ENCODE measurements around the gene FAIM2. TPM values are rescaled to one million over a fixed set of nuclear protein-coding genes. Genes with fewer than 3 reads are reported as not detected.
A peak's percentile ranks its signal among the peaks of the same experiment; 100 is the strongest.

Gene FAIM2
- total and polyA plus RNA-seq, 9 donors, result under 0.01 to 19.3 (median 2.4) TPM

DNA sequence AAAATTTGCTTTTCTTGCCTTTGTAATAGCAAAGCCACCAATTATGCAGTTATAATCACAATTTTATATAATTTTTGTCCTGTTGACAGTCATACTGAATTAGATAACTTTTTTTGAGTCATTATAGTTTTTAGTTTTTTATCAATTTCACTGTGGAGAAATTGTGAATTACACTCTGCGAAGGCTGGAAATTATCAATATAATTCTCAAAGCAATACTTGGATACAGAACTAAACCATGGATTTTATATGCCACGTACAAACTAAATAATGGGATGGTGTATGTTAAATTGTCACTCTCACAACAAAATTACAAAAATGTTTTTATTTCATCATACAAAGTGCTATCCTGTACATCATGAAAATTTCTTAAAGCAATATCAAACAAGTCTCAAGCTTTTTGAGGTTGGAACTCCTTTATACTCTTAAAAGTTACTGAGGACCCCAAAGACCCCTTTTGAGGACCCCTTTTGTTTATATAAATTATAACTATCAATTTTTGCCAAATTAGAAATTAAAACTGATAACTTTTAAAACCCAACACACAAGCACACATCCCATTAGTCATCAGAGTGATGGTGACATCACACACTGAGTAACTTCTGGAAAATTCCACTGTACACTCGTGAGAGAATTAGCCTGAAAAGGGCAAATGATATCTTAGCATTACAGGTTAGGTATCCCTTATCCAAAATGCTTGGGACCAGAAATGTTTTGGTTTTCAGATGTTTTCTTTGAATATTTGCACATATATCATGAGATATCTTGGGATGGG lies 27.0 kb upstream of the FAIM2 start:
- Histone ChIP-seq H3K4me3 (no peak overlapping the region), H3K4me1 (ENCODE audit: insufficient read depth) (no peaks in the 10 kb centered on the region), H3K27me3 (no peaks in the 10 kb centered on the region), H3K9me3 (no peaks in the 10 kb centered on the region), H3K27ac (no peak overlapping the region), H3K36me3 (no peaks in the 10 kb centered on the region)
- intact Hi-C loops (cut with DNase I), result no loop called here
- DNase-seq, result no peak
- TF ChIP-seq POLR2A (IDR thresholded peaks at IDR 0.05) (no peak), EP300 (IDR thresholded peaks at IDR 0.05) (no peak)
- TF ChIP-seq, protein P1, sequence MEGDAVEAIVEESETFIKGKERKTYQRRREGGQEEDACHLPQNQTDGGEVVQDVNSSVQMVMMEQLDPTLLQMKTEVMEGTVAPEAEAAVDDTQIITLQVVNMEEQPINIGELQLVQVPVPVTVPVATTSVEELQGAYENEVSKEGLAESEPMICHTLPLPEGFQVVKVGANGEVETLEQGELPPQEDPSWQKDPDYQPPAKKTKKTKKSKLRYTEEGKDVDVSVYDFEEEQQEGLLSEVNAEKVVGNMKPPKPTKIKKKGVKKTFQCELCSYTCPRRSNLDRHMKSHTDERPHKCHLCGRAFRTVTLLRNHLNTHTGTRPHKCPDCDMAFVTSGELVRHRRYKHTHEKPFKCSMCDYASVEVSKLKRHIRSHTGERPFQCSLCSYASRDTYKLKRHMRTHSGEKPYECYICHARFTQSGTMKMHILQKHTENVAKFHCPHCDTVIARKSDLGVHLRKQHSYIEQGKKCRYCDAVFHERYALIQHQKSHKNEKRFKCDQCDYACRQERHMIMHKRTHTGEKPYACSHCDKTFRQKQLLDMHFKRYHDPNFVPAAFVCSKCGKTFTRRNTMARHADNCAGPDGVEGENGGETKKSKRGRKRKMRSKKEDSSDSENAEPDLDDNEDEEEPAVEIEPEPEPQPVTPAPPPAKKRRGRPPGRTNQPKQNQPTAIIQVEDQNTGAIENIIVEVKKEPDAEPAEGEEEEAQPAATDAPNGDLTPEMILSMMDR (IDR thresholded peaks at IDR 0.05), result no peak
- WGBS, 3 donors, result 55 to 64% (median 62%) methylated on average over 3 of the region's 3 CpGs

DNA sequence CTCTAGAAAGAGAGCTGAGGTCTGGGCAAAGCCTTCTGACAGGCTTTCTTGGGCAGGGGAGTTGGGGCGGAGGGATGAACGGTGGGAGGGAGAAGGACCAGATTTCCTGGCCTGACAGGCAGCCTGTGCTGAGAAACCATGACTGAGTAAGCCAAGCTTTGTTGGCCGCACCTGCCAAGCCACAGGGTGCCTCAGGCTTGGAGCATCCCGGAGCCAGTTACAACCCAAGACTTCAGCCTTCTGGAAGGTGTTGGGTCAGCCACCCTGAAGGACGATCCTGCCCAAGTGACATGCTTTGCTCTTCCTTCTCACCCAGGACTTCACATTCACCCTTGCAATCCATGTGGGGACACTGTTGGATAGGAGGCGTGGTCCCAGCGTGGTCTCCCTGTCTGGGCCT lies 25.9 kb upstream of the FAIM2 start:
- intact Hi-C loops (cut with DNase I), result no loop called here
- no peaks in the 10 kb centered on the region for H3K4me1 ChIP-seq (ENCODE audit: insufficient read depth)
- no peak overlapping the region for H3K27ac ChIP-seq
- H3K36me3 ChIP-seq, result no peaks in the 10 kb centered on the region
- no peak for DNase-seq
- H3K4me3 ChIP-seq, result no peak overlapping the region
- TF ChIP-seq, protein P1 (IDR thresholded peaks at IDR 0.05), result no peak
- TF ChIP-seq POLR2A (IDR thresholded peaks at IDR 0.05), result no peak
- no peak for TF ChIP-seq EP300 (IDR thresholded peaks at IDR 0.05)
- no peaks in the 10 kb centered on the region for H3K27me3 ChIP-seq
- H3K9me3 ChIP-seq, result no peaks in the 10 kb centered on the region
- 86 to 89% (median 87%) methylated on average over 7 of the region's 7 CpGs for WGBS, 3 donors

DNA sequence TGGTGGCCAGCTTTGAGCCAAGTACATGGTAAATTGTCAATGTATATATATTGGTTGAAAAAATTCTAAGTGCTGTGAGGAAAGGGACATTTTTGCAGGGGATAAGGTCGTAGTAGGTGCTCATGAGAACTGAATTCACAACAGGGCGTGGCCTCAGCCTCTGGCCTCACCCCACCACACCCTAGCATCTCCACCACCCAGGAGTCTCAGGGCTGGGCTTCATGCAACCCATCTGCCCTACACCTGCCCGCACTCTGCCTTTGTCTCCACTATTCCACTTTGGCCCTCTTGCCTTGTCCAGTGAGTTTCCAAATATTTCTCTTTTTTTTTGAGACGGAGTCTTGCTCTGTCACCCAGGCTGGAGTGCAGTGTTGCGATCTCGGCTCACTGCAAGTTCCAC lies 24.8 kb upstream of the FAIM2 start:
- no peak for TF ChIP-seq POLR2A (IDR thresholded peaks at IDR 0.05)
- WGBS, 3 donors, result 91 to 95% (median 93%) methylated on average over 6 of the region's 6 CpGs
- intact Hi-C loops (cut with DNase I), result no loop called here

DNA sequence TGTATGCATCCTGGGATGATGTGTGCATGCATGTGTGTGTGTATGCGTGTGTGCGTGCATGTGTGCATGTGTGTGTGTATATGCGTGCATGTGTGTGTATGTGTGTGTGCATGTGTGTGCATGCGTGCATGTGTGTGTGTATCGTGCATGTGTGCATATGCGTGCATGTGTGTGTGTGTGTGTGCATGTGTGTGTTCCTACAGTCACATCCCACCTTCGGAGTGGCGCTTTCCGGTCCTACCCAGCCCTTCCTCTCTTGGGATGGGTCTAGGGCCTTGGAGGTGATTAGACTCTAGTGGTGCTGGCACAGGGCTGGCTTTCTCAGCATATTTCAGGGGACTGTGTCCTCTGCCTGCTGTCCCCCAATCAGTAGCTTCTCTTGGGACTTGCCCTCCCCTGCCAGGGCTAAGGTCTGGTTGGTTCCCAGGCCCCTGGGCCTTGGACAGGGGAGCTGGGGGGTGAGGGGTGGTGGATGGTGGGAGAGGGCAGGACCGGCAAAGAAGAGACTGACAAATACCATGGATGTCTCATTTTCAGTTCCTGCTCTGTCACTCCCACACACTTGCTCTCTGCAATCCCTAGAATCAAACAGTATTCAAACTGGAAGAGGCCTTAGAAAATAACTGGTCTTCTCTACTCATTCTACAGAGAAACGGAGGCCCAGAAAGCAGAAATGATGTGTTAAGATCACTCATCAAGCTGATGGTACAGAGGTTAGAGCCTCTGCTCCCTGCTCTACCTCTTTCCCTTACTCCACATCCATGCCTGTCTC lies 21.9 kb upstream of the FAIM2 start:
- peak in 1 of 5 donors; percentile 23 for DNase-seq
- TF ChIP-seq, protein P1 (IDR thresholded peaks at IDR 0.05), result no peak
- TF ChIP-seq POLR2A (IDR thresholded peaks at IDR 0.05), result no peak
- TF ChIP-seq EP300 (IDR thresholded peaks at IDR 0.05), result no peak
- Histone ChIP-seq H3K4me1 (ENCODE audit: insufficient read depth) (peaks cover 17% of the 10 kb centered on the region), H3K27me3 (no peaks in the 10 kb centered on the region), H3K36me3 (no peaks in the 10 kb centered on the region), H3K4me3 (no peak overlapping the region), H3K9me3 (no peaks in the 10 kb centered on the region), H3K27ac (no peak overlapping the region)
- 81 to 84% (median 82%) methylated on average over 11 of the region's 11 CpGs for WGBS, 3 donors
- intact Hi-C loops (cut with DNase I), result no loop called here

More for the DNA sequence above, 24.8 kb upstream of the FAIM2 start:
- DNase-seq, result no peak
- Histone ChIP-seq H3K9me3 (no peaks in the 10 kb centered on the region), H3K27ac (no peak overlapping the region), H3K36me3 (no peaks in the 10 kb centered on the region), H3K27me3 (no peaks in the 10 kb centered on the region), H3K4me3 (no peak overlapping the region), H3K4me1 (ENCODE audit: insufficient read depth) (peaks cover 5% of the 10 kb centered on the region)
